ENCODE results near the gene NCKIPSD. TPM values are rescaled to one million over a fixed set of nuclear protein-coding genes. Genes with fewer than 3 reads are reported as not detected.
A peak's percentile ranks its signal among the peaks of the same experiment; 100 is the strongest.

The NCKIPSD gene
- polyA plus RNA-seq, 3 donors, result 4.2 to 14.8 (median 4.3) TPM

GRCh38 chr3:48656841-48657281 lies 28.9 kb downstream of the NCKIPSD start:
- Mint-ChIP-seq H3K4me1 (peaks cover 18% of the 10 kb centered on the region), H3K4me3 (peak overlapping the region; percentile 72 to 73), H3K9me3 (peaks cover 2 to 13% (median 8%) of the 10 kb centered on the region in 7 donors), H3K27me3 (ENCODE audit: low read depth in 3 of 3) (peaks cover 27 to 51% (median 29%) of the 10 kb centered on the region in 3 donors), H3K27ac (no peak overlapping the region), H3K36me3 (no peaks in the 10 kb centered on the region)
- Histone ChIP-seq H3K4me3 (replicated peaks in 1 of 3; ENCODE audit: low read depth in 2 of 3, low read length in 3 of 3) (peak overlapping the region; percentile 34 to 77 (median 47)), H3K27me3 (ENCODE audit: control insufficient read depth in 2 of 2, insufficient read depth in 2 of 2, low read length in 2 of 2) (peaks cover 4 to 37% of the 10 kb centered on the region in 2 donors), H3K27ac (ENCODE audit: low read depth in 1 of 2, low read length in 2 of 2) (no peak overlapping the region), H3K9ac (ENCODE audit: insufficient read depth, low read length, poor library complexity, severe bottlenecking) (peak overlapping the region; percentile 63), H4K20me1 (ENCODE audit: insufficient read depth, low read length) (peaks cover 2% of the 10 kb centered on the region), H3K4me1 (ENCODE audit: control insufficient read depth in 1 of 2, insufficient read depth in 2 of 2, low read length in 2 of 2) (peaks cover 23 to 34% of the 10 kb centered on the region in 2 donors), H3K4me2 (replicated peaks; ENCODE audit: extremely low read depth, low read length, poor library complexity, severe bottlenecking) (peak overlapping the region; percentile 75), H3K79me2 (ENCODE audit: insufficient read depth, low read length) (no peaks in the 10 kb centered on the region), H3K9me3 (replicated peaks in 1 of 2; ENCODE audit: control insufficient read depth in 1 of 2, insufficient read depth in 1 of 2, low read length in 2 of 2) (peaks cover 9 to 14% of the 10 kb centered on the region in 2 donors), H2AFZ (ENCODE audit: insufficient read depth, low read depth, low read length, poor library complexity, severe bottlenecking) (peak overlapping the region; percentile 78), H3K36me3 (replicated peaks in 1 of 2; ENCODE audit: control insufficient read depth in 1 of 2, insufficient read depth in 2 of 2, low read length in 2 of 2) (no peaks in the 10 kb centered on the region)
- WGBS (ENCODE audit: insufficient coverage), result 48% methylated on average over 45 of the region's 45 CpGs
- no peak for TF ChIP-seq CTCF (IDR thresholded peaks at IDR 0.05)
- intact Hi-C loops (cut with micrococcal nuclease), result no loop called here
- DNase-seq, result no peak

GRCh38 chr3:48656061-48656840 lies 29.5 kb downstream of the NCKIPSD start:
- H3K9me3 ChIP-seq (replicated peaks in 1 of 2; ENCODE audit: control insufficient read depth in 1 of 2, insufficient read depth in 1 of 2, low read length in 2 of 2), result peaks cover 7 to 8% of the 10 kb centered on the region in 2 donors
- H3K4me3 Mint-ChIP-seq, result peak overlapping the region; percentile 75 to 79

More at GRCh38 chr3:48656061-48656840, 29.5 kb downstream of the NCKIPSD start:
- no peaks in the 10 kb centered on the region for H4K20me1 ChIP-seq (ENCODE audit: insufficient read depth, low read length)
- no peaks in the 10 kb centered on the region for H3K36me3 ChIP-seq (replicated peaks in 1 of 2; ENCODE audit: control insufficient read depth in 1 of 2, insufficient read depth in 2 of 2, low read length in 2 of 2)
- Mint-ChIP-seq H3K36me3 (no peaks in the 10 kb centered on the region), H3K9me3 (peaks cover 0 to 9% (median 6%) of the 10 kb centered on the region in 7 donors), H3K27me3 (ENCODE audit: low read depth in 3 of 3) (peaks cover 22 to 45% (median 23%) of the 10 kb centered on the region in 3 donors), H3K4me1 (peaks cover 16% of the 10 kb centered on the region), H3K27ac (peak overlapping the region in 1 of 7 donors; percentile 30)
- peak; percentile 85 for TF ChIP-seq CTCF (IDR thresholded peaks at IDR 0.05)
- 4% methylated on average over 94 of the region's 94 CpGs for WGBS (ENCODE audit: insufficient coverage)
- peak overlapping the region; percentile 78 for H2AFZ ChIP-seq (ENCODE audit: insufficient read depth, low read depth, low read length, poor library complexity, severe bottlenecking)
- H3K4me3 ChIP-seq (replicated peaks in 1 of 3; ENCODE audit: low read depth in 2 of 3, low read length in 3 of 3), result peak overlapping the region; percentile 34 to 77 (median 47)
- H3K4me2 ChIP-seq (replicated peaks; ENCODE audit: extremely low read depth, low read length, poor library complexity, severe bottlenecking), result peak overlapping the region; percentile 75
- peak overlapping the region in 1 of 2 donors; percentile 59 for H3K27ac ChIP-seq (ENCODE audit: low read depth in 1 of 2, low read length in 2 of 2)
- DNase-seq, result peak; percentile 79 to 81 (median 80)
- H3K9ac ChIP-seq (ENCODE audit: insufficient read depth, low read length, poor library complexity, severe bottlenecking), result peak overlapping the region; percentile 63
- no peaks in the 10 kb centered on the region for H3K79me2 ChIP-seq (ENCODE audit: insufficient read depth, low read length)
- peaks cover under 1 to 31% of the 10 kb centered on the region in 2 donors for H3K27me3 ChIP-seq (ENCODE audit: control insufficient read depth in 2 of 2, insufficient read depth in 2 of 2, low read length in 2 of 2)
- H3K4me1 ChIP-seq (ENCODE audit: control insufficient read depth in 1 of 2, insufficient read depth in 2 of 2, low read length in 2 of 2), result peaks cover 18 to 28% of the 10 kb centered on the region in 2 donors
- intact Hi-C loops (cut with micrococcal nuclease), result no loop called here

Measured in CD14-positive monocyte (primary cell).